ENCODE results near the gene ENDOU. TPM values are rescaled to one million over a fixed set of nuclear protein-coding genes. Genes with fewer than 3 reads are reported as not detected.

ENDOU gene
- total RNA-seq, 1 experiment from 2014 or later, result 0.43 TPM

- BruUV-seq (replicated peaks), result no TSS peak
- no peak overlapping the region for H3K27ac Mint-ChIP-seq (ENCODE audit: unreplicated experiment)
- no peak overlapping the region for H3K4me3 Mint-ChIP-seq (ENCODE audit: unreplicated experiment)
- no peaks in the 10 kb centered on the region for H3K27me3 Mint-ChIP-seq (ENCODE audit: insufficient read depth, unreplicated experiment)
- no peaks in the 10 kb centered on the region for H3K9me3 Mint-ChIP-seq (ENCODE audit: unreplicated experiment)
- CTCF ChIA-PET, result interaction anchor here (0.8 to 1.5 kb wide), 2 partner anchors 19 to 54 kb away, joined by 3 to 5 read pairs; no protein-coding TSS in a partner anchor
- no peaks in the 10 kb centered on the region for H3K36me3 ChIP-seq (ENCODE audit: control insufficient read depth, insufficient read depth, low read length)
- no peaks in the 10 kb centered on the region for H3K9me3 ChIP-seq
- H3K36me3 Mint-ChIP-seq (ENCODE audit: insufficient read depth, unreplicated experiment), result no peaks in the 10 kb centered on the region
- DNase-seq, result no peak
- H3K4me3 ChIP-seq (ENCODE audit: low read depth, low read length), result no peak overlapping the region
- peaks cover 16% of the 10 kb centered on the region for H3K4me1 Mint-ChIP-seq (ENCODE audit: low read depth, unreplicated experiment)
- H3K4me1 ChIP-seq, result peaks cover 17% of the 10 kb centered on the region
- no peak for TF ChIP-seq CTCF (IDR thresholded peaks at IDR 0.05; ENCODE audit: insufficient read depth in 1 of 2, low read depth in 1 of 2, low read length in 1 of 2, severe bottlenecking in 1 of 2, unreplicated experiment in 1 of 2)
- H3K27me3 ChIP-seq (replicated peaks; ENCODE audit: control insufficient read depth, insufficient read depth, low read length), result no peaks in the 10 kb centered on the region
- POLR2A ChIA-PET, result no interaction called here
- intact Hi-C loops (cut with micrococcal nuclease; ENCODE audit: unreplicated experiment), result no loop called here
Measured at GRCh38 chr12:47722941-47723631, 2.2 kb downstream of the ENDOU start.

GRCh38 chr12:47722136-47722834, 3.0 kb downstream of the ENDOU start:
- DNase-seq, result peak; percentile 19 to 41
- Mint-ChIP-seq H3K4me1 (ENCODE audit: low read depth, unreplicated experiment) (peaks cover 16% of the 10 kb centered on the region), H3K27me3 (ENCODE audit: insufficient read depth, unreplicated experiment) (no peaks in the 10 kb centered on the region), H3K36me3 (ENCODE audit: insufficient read depth, unreplicated experiment) (no peaks in the 10 kb centered on the region), H3K27ac (ENCODE audit: unreplicated experiment) (no peak overlapping the region), H3K4me3 (ENCODE audit: unreplicated experiment) (no peak overlapping the region), H3K9me3 (ENCODE audit: unreplicated experiment) (no peaks in the 10 kb centered on the region)
- ChIA-PET POLR2A (no interaction called here), CTCF (interaction anchor here (0.6 to 1.5 kb wide), 5 partner anchors 17 to 127 kb away, joined by 3 to 7 read pairs (median 4); partner anchors contain the start of gene RPAP3)
- H3K4me3 ChIP-seq (ENCODE audit: low read depth, low read length), result no peak overlapping the region
- H3K36me3 ChIP-seq (ENCODE audit: control insufficient read depth, insufficient read depth, low read length), result no peaks in the 10 kb centered on the region
- H3K4me1 ChIP-seq, result peaks cover 17% of the 10 kb centered on the region
- intact Hi-C loops (cut with micrococcal nuclease; ENCODE audit: unreplicated experiment), result no loop called here
- H3K9me3 ChIP-seq, result no peaks in the 10 kb centered on the region
- no TSS peak for BruUV-seq (replicated peaks)
- no peak for TF ChIP-seq CTCF (IDR thresholded peaks at IDR 0.05; ENCODE audit: insufficient read depth in 1 of 2, low read depth in 1 of 2, low read length in 1 of 2, severe bottlenecking in 1 of 2, unreplicated experiment in 1 of 2)
- no peaks in the 10 kb centered on the region for H3K27me3 ChIP-seq (replicated peaks; ENCODE audit: control insufficient read depth, insufficient read depth, low read length)

- TF ChIP-seq CTCF (IDR thresholded peaks at IDR 0.05; ENCODE audit: insufficient read depth in 1 of 2, low read depth in 1 of 2, low read length in 1 of 2, severe bottlenecking in 1 of 2, unreplicated experiment in 1 of 2), result no peak
- Mint-ChIP-seq H3K27me3 (ENCODE audit: insufficient read depth, unreplicated experiment) (no peaks in the 10 kb centered on the region), H3K4me1 (ENCODE audit: low read depth, unreplicated experiment) (peaks cover 16% of the 10 kb centered on the region), H3K9me3 (ENCODE audit: unreplicated experiment) (no peaks in the 10 kb centered on the region), H3K27ac (ENCODE audit: unreplicated experiment) (no peak overlapping the region), H3K4me3 (ENCODE audit: unreplicated experiment) (no peak overlapping the region), H3K36me3 (ENCODE audit: insufficient read depth, unreplicated experiment) (no peaks in the 10 kb centered on the region)
- DNase-seq, result no peak
- Histone ChIP-seq H3K36me3 (ENCODE audit: control insufficient read depth, insufficient read depth, low read length) (no peaks in the 10 kb centered on the region), H3K9me3 (no peaks in the 10 kb centered on the region), H3K4me3 (ENCODE audit: low read depth, low read length) (no peak overlapping the region), H3K27me3 (replicated peaks; ENCODE audit: control insufficient read depth, insufficient read depth, low read length) (no peaks in the 10 kb centered on the region), H3K4me1 (peaks cover 17% of the 10 kb centered on the region)
- CTCF ChIA-PET, result interaction anchor here (0.6 to 1.5 kb wide), 4 partner anchors 45 to 126 kb away, joined by 3 to 7 read pairs (median 4); no protein-coding TSS in a partner anchor
- POLR2A ChIA-PET, result no interaction called here
- intact Hi-C loops (cut with micrococcal nuclease; ENCODE audit: unreplicated experiment), result no loop called here
- no TSS peak for BruUV-seq (replicated peaks)
Measured at GRCh38 chr12:47721431-47721973, 3.8 kb downstream of the ENDOU start.
